KBM-7 (cell line): ENCODE data around the gene COL28A1.
"Not testable (repeated sequence)": the region's sequence is repeated elsewhere in the genome, so short reads cannot be mapped to it uniquely, and the experiment has no call there.

Experiments
- DNase-seq: peaks from one replicate; pipeline ENCODE4 v3.0.0-alpha.2; 2015
- in situ Hi-C: fragments of 300-500 bp; cut with MboI; formaldehyde crosslinking; loops from 2 replicates; pipeline ENCODE4 v1.14.3; 2020; ENCODE audit warnings: low sequenced_read_pairs, low pct_unique_long_range_greater_than_20kb, mixed read lengths

Gene COL28A1

DNA sequence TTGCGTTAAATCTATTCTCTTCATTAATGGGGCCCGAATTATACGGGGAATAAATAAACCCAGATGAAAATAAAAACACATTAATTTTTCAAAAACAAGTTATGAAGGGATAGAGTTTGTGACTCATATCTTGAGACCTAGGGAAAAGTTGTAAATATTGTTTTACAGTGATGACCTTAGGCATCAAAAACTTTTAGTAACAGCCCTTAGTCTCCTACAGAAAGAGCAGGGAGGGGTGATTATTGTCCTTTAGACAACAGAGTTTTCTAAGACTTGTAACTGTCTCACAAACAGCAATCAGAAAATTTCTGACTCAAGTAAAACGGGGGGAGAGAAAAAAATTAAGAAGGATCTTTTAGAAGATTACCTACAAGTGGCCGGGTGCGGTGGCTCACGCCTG lies 102.7 kb downstream of the COL28A1 start:
- in situ Hi-C loops, result no loop called here
- no peak for DNase-seq

DNA sequence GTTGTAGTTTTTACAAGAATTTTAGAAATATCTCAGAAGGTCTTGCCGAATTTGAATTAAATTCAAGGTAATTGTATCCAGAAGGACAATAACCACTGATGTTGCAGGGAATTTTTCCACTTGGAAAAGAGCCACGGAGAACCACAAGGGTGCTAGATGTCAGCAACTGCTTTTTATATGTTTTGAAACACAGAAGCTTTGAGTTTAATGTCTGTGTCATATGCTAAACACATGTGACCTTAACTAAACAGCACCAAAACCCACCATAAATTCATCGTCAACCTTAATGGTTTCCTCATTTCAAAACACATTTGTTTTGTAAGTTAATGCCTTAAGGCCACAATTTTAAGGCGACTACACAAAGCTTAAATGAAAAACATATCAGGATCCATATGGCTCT lies 106.9 kb downstream of the COL28A1 start:
- in situ Hi-C loops, result no loop called here
- no peak for DNase-seq

DNA sequence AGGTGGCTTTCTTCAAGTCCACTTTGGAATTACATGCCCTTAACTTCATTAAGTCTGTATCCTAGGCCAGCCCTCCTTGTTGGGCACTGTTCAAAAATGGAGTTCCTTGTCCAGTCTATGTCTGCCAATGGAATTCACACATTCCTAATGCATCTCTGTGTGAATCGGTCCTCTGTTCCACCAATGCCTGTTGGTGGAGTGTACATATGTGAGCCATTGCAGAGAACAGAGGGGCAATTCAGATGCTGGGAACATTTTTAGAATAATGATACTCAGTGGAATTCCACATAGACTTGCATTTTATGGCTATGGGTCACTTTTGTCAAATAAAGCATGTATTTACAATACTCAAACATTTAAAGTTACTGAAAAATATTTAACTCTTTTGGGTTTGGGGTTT lies 108.3 kb downstream of the COL28A1 start:
- in situ Hi-C loops, result no loop called here
- DNase-seq, result no peak

DNA sequence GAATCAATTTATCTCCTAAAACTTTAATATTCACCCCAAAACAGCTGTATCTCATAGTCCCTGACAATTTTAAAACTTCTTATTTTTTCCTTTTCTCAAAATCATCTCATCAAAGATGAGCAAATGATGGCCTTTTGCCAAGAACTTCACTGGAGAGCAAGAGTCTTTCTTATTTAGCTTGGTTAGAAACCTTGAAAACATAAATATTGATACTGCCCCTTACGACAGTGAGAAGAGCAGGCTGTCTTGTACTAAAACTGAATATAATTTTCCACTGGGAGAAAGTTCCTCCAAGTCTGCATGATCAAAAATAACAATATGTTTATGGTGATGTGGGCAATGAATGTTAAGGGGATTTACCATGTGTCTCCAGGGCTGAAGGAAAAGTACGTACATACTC lies 109.0 kb downstream of the COL28A1 start:
- no peak for DNase-seq
- in situ Hi-C loops, result no loop called here

GRCh38 chr7:7425321-7425720 lies 110.4 kb downstream of the COL28A1 start:
- in situ Hi-C loops, result no loop called here
- DNase-seq, result no peak

GRCh38 chr7:7424151-7424873 lies 111.4 kb downstream of the COL28A1 start:
- in situ Hi-C loops, result no loop called here

GRCh38 chr7:7422641-7423040 lies 113.0 kb downstream of the COL28A1 start:
- in situ Hi-C loops, result no loop called here
- DNase-seq, result no peak

More at GRCh38 chr7:7424151-7424873, 111.4 kb downstream of the COL28A1 start:
- peak; percentile 73 for DNase-seq

GRCh38 chr7:7421826-7422225 lies 113.8 kb downstream of the COL28A1 start:
- no peak for DNase-seq
- in situ Hi-C loops, result no loop called here

GRCh38 chr7:7418997-7419396 lies 116.7 kb downstream of the COL28A1 start:
- in situ Hi-C loops, result no loop called here
- DNase-seq, result no peak

GRCh38 chr7:7417851-7418250 lies 117.8 kb downstream of the COL28A1 start:
- DNase-seq, result peak; percentile 9
- in situ Hi-C loops, result no loop called here

DNA sequence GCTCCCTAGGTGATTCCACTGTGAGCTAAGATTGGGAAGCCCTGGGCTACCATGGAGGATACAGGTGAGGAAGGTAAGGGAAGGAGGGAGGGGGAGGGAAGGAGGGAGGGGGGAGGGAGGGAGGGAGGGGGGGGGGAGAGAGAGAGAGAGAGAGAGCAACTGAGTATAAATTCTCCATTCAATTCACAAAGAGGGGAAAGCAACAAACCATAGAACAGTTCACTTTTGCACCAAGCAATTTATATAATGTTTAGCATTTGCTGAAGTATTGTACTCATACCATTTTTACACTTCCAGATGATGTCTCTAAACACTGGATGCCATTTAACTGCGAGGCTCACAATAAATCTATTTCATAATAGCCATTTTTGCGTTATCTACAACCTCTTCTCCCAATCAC lies 118.3 kb downstream of the COL28A1 start:
- no peak for DNase-seq
- in situ Hi-C loops, result no loop called here

DNA sequence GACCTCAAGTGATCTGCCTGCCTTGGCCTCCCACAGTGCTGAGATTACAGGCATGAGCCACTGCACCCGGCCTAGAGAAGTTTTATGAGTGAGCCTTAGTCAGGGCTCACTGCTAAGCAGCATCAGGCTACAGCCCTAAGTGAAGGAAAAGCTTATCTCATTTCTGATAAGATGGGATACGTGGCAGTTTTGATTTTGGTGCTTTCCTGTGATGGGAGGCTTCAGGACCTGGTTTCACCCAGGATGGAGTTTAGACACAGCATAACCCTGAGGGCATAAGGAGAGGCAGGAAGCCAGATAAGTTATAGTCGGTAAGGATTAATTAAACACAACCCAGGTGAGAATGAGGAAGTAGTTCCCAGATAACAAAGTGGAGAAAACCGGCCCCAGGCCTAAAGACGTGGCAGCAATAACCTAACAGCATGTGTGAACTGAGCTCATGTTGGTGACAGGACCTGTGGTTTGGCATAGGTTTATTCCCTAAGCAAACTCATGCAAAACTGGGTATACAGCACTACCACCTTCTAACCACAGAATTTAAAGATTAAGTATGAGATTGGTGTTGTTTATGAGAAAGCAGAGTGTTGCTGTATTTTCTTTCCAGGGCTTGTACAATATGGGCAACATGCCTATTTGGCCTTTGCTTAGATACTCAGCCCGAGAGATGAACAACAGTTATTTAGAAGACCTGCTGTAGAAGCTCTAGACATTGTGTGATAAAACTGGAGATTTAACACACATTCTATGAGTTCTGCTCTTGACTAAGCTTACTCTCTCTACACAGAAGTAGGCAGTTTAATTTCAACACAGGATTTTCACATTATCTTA lies 119.4 kb downstream of the COL28A1 start:
- DNase-seq, result peak; percentile 29
- in situ Hi-C loops, result no loop called here

- no peak for DNase-seq
- in situ Hi-C loops, result no loop called here
Observed at GRCh38 chr7:7414791-7415603, 120.7 kb downstream of the COL28A1 start.

DNA sequence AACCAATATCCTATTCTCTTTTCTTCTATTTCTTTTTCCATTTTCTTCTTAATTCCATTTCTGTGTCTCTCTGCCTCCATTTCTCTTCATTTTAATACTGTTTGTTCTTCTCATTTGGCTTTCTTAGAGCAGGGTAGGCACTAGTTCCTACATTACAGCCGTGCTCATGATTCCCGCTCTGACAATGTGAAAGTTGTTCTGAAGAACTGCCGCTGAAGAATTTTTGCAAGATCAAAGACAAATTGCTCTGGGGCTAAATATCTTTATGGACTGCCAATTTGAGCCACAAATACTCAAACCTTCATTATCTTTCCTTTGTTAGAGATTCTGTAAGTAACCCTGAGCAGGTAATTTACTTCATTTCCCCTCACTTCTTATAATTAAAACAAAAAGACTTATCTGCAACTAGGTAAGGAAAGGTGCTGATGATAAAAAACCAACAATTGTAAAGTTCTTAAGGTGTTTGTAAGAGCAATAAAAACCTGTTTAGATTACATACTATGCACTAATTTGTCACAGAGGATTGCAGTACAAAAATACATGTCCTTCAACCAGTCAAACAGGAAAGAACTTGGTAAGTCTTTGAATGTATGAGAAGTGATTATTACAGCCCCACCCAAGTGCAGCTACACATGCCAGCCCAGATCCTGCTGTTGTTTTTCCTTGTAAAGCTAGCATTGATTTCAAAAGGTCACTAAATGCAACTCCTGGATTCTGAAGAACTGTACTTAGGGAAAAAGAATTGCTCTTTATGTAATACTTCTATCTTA lies 127.5 kb downstream of the COL28A1 start:
- no peak for DNase-seq
- in situ Hi-C loops, result no loop called here

GRCh38 chr7:7405461-7405860 lies 130.2 kb downstream of the COL28A1 start:
- in situ Hi-C loops, result no loop called here
- no peak for DNase-seq

- in situ Hi-C loops, result no loop called here
Observed at GRCh38 chr7:7399707-7400106, 136.0 kb downstream of the COL28A1 start.

DNA sequence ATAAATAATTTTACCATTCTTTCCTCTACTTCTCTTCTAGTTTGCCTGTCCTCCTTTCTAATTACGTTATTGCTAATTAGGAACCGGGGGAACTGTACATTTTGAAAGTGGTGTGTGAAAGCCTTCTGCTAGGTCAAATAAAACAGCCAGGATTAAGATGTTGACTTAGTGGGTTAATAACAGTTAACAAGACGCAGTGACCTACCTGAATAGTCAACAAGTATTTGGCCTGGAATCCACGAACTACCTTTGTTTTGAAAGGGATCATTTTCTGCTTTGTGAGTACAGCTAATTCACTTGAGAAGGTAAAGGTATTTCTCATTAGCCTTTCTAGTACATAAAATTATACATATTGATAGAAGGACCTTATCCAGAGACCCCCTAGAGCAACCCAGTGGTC lies 139.9 kb downstream of the COL28A1 start:
- DNase-seq, result no peak
- in situ Hi-C loops, result no loop called here

More at GRCh38 chr7:7399707-7400106, 136.0 kb downstream of the COL28A1 start:
- DNase-seq, result no peak

DNA sequence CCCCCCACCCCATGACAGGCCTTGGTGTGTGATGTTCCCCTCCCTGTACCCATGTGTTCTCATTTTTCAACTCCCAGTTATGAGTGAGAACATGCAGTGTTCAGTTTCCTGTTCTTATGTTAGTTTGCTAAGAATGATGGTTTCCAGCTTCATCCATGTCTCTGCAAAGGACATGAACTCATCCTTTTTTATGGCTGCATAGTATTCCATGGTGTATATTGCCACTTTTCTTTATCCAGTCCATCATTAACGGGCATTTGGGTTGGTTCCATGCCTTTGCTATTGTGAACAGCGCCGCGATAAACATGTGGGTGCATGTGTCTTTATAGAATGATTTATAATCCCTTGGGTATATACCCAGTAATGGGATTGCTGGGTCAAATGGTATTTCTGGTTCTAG lies 147.5 kb downstream of the COL28A1 start:
- DNase-seq, in situ Hi-C loops: not testable (repeated sequence)

- no peak for DNase-seq
- in situ Hi-C loops, result no loop called here
Observed at GRCh38 chr7:7385421-7385820, 150.3 kb downstream of the COL28A1 start.
